Hepatocyte (in vitro differentiated cells): Measurements from ENCODE around the gene MKRN2. TPM values are rescaled to one million over a fixed set of nuclear protein-coding genes. Genes with fewer than 3 reads are reported as not detected.

Experiments
- DNase-seq: peaks from one replicate; pipeline ENCODE4 v3.0.0-alpha.2; 2016; ENCODE audit warnings: low spot score
- H2AFZ ChIP-seq: fragments of 200-600 bp; sonication (generic); 2 replicates; pipeline ENCODE4 v1.6.0; 2016; ENCODE audit warnings: antibody characterized with exemption, mild to moderate bottlenecking
- H3K27ac ChIP-seq: fragments of 200-600 bp; sonication (generic); 2 replicates; pipeline ENCODE4 v1.5.1; 2016; ENCODE audit warnings: mild to moderate bottlenecking
- H3K27me3 ChIP-seq: fragments of 200-600 bp; sonication (generic); 2 replicates; pipeline ENCODE4 v1.6.1; 2016
- H3K36me3 ChIP-seq: fragments of 200-600 bp; sonication (generic); replicated peaks from 2 replicates; pipeline ENCODE4 v1.5.1; 2016; ENCODE audit warnings: low read depth; ENCODE audit not compliant: insufficient read depth
- H3K4me1 ChIP-seq: fragments of 200-600 bp; sonication (generic); 2 replicates; pipeline ENCODE4 v1.5.1; 2016; ENCODE audit warnings: mild to moderate bottlenecking, moderate library complexity; ENCODE audit not compliant: insufficient read depth
- H3K4me2 ChIP-seq: fragments of 200-600 bp; sonication (generic); 2 replicates; pipeline ENCODE4 v1.6.0; 2016
- H3K4me3 ChIP-seq: fragments of 200-600 bp; sonication (generic); 2 replicates; pipeline ENCODE4 v1.5.1; 2016; ENCODE audit warnings: mild to moderate bottlenecking
- H3K79me2 ChIP-seq: fragments of 200-600 bp; sonication (generic); 2 replicates; pipeline ENCODE4 v1.6.0; 2017; ENCODE audit warnings: mild to moderate bottlenecking
- H3K9me2 ChIP-seq: fragments of 200-600 bp; sonication (generic); replicated peaks from 2 replicates; pipeline ENCODE4 v1.6.0; 2017; ENCODE audit warnings: mild to moderate bottlenecking; ENCODE audit not compliant: insufficient read depth
- H3K9me3 ChIP-seq: fragments of 200-600 bp; sonication (generic); 2 replicates; pipeline ENCODE4 v1.5.1; 2016; ENCODE audit warnings: low read depth, mild to moderate bottlenecking
- H4K20me1 ChIP-seq: fragments of 200-600 bp; sonication (generic); 2 replicates; pipeline ENCODE4 v1.6.0; 2016; ENCODE audit warnings: mild to moderate bottlenecking; ENCODE audit not compliant: insufficient read depth, poor library complexity, severe bottlenecking
- CTCF ChIP-seq: fragments of 200-600 bp; sonication (generic); IDR thresholded peaks from 2 replicates; pipeline ENCODE4 v1.5.1; 2016; ENCODE audit warnings: antibody characterized with exemption, mild to moderate bottlenecking; ENCODE audit not compliant: poor library complexity
- EZH2 ChIP-seq: fragments of 200-600 bp; sonication (generic); IDR thresholded peaks from 2 replicates; pipeline ENCODE4 v1.6.1; 2016; ENCODE audit warnings: antibody characterized with exemption, mild to moderate bottlenecking, borderline replicate concordance
- EZH2phosphoT487 ChIP-seq: fragments of 200-600 bp; sonication (generic); IDR thresholded peaks from one replicate; pipeline ENCODE4 v1.6.1; 2018; ENCODE audit warnings: antibody characterized with exemption, mild to moderate bottlenecking, low read depth, moderate library complexity; ENCODE audit not compliant: unreplicated experiment, severe bottlenecking
- WGBS: methylation state at CpG from one replicate; pipeline ENCODE4 v1.1.6; 2016; ENCODE audit warnings: low lambda C conversion rate; ENCODE audit errors: missing lambda C conversion rate; 5-methylcytosine and 5-hydroxymethylcytosine counted together
- polyA plus RNA-seq: library from polyadenylated mRNA; unstranded; fragments of >200 nt; fragmentation: Nextera tagmentation; extraction: Ambion mirVana; gene quantifications from 2 replicates; pipeline ENCODE4 v1.2.1, GENCODE V29; 2016
- total RNA-seq: library from RNA; depleted of rRNA; stranded (reverse); fragments of >200 nt; gene quantifications from 2 replicates; pipeline ENCODE4 v1.2.3, GENCODE V29; 2014

MKRN2 gene
- total RNA-seq (29.2 and 30.1 TPM in 2 replicates), polyA plus RNA-seq (22.6 and 24.6 TPM in 2 replicates)

DNA sequence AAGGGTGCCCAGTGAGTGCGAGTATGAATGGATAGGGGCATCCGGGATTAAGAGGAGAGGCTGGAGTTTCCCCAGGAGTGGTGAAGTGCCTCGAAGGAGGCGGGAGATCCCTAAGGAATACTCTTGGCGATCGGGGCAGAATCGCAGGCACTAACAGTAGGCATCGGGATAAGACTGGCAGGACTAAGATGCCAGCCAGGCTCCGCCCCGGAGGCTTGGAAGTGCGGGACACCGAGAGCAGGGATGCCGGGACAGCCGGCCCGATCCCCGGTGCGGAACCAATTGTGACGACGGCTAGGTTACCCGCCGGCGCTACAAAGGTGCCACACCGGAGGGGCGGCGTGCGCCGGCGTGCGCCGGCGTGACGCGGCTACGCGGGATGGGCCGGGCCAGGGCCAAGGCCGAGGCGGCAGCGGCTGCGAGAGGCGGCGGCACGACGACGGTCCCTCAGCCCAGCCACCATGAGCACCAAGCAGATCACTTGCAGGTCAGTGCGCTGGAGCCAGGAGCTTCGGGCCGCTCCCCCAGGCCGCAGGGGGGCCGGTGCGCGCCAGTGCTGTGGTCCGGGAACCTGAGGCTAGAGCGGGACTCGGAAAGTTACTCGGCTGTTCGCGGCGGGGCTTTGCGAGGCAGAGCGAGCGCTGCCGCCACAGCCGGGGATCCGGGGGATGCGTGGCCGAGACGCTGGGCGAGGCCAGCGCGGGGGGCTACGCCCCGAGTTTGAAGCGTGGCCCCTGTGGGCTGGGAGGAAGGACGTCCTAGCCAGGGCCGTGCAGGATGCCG lies at the start of gene MKRN2:
TSS of gene MKRN2 (plus strand) at position 398 of the 783 bp plus-strand sequence. CDS start at position 462, 64 bp downstream.
- peak; percentile 94 for DNase-seq
- WGBS = 2% methylated on average over 73 of the region's 77 CpGs

DNA sequence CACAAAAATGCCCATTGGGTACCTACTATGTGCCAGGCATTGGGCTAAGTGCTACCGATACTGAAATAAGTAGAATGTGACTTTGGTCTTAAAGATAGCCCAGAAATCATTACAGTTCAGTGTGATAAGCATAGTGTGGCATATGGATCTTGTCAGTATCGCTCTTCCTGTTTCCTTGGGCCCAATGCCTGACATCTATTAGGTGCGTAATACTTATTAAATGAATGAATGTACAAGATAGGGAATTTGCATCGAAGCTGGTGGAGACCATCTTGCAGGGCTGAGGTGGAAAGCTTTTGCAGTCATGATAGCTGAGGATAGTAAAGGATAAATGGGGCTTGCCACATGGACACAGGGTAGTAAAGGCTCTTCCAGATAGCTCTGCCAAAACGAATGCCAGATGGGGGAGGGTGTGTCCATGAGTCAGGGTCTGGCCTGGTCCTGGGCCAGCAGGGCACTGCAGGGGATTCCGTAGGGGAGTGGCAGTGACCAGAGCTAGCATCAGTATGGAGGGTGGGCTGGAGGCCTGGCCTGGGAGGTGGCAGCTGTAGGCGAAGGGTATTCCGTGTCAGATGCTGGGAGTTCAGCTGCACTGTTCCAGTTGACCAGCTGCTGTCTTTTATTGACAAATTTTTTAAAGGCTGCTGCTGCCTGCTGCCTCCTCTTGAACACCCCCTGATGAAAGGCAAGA lies 49.2 kb upstream of the MKRN2 start:
- H3K36me3 ChIP-seq = no peaks in the 10 kb centered on the region
- H3K9me3 ChIP-seq = no peaks in the 10 kb centered on the region
- peak overlapping the region; percentile 33 for H3K4me2 ChIP-seq
- H2AFZ ChIP-seq = no peak overlapping the region
- H3K27ac ChIP-seq = peak overlapping the region; percentile 65
- H3K9me2 ChIP-seq = no peaks in the 10 kb centered on the region
- no peak for TF ChIP-seq EZH2
- TF ChIP-seq CTCF = no peak
- TF ChIP-seq EZH2phosphoT487 = no peak
- no peaks in the 10 kb centered on the region for H3K79me2 ChIP-seq
- no peak overlapping the region for H3K4me3 ChIP-seq
- H4K20me1 ChIP-seq = no peaks in the 10 kb centered on the region
- no peaks in the 10 kb centered on the region for H3K27me3 ChIP-seq
- WGBS = 83% methylated on average over 8 of the region's 8 CpGs
- no peaks in the 10 kb centered on the region for H3K4me1 ChIP-seq
- DNase-seq = peak; percentile 13

More for the DNA sequence above, at the start of gene MKRN2:
- TF ChIP-seq EZH2 (no peak), CTCF (no peak), EZH2phosphoT487 (no peak)
- Histone ChIP-seq H3K9me2 (no peaks in the 10 kb centered on the region), H3K27ac (peak within 1 kb of the TSS; percentile 99), H3K4me3 (peak within 1 kb of the TSS; percentile 89), H3K79me2 (peaks cover 46% of the 10 kb centered on the region), H4K20me1 (peaks cover 39% of the 10 kb centered on the region), H3K4me1 (peaks cover 21% of the 10 kb centered on the region), H3K4me2 (peak within 1 kb of the TSS; percentile 86), H3K36me3 (no peaks in the 10 kb centered on the region), H3K9me3 (no peaks in the 10 kb centered on the region), H2AFZ (peak within 1 kb of the TSS; percentile 91), H3K27me3 (peaks cover 3% of the 10 kb centered on the region)

DNA sequence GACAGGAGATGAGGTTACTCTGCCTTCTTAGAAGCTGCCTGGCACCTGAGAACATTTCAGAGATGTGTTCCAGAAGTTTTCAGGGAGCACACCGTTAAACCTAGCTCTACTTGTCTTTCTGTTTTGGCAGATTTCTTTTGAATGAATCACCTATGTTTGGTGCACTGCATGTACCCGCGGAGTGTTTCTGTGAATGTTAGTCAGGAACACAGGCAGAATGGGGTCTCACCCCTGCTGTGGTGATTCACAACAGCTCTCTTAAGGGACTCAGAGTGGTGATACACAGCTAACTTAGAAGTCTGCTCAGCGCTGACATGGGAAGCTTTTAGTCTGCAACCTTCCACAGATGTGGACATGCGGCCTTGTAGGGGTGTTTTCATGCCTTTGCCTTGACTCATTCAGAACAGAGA lies 48.6 kb upstream of the MKRN2 start:
- no peaks in the 10 kb centered on the region for H3K36me3 ChIP-seq
- no peaks in the 10 kb centered on the region for H3K79me2 ChIP-seq
- H3K4me1 ChIP-seq = no peaks in the 10 kb centered on the region
- H4K20me1 ChIP-seq = no peaks in the 10 kb centered on the region
- no peak overlapping the region for H2AFZ ChIP-seq
- peak overlapping the region; percentile 33 for H3K4me2 ChIP-seq
- TF ChIP-seq CTCF (no peak), EZH2 (no peak), EZH2phosphoT487 (no peak)
- no peaks in the 10 kb centered on the region for H3K9me2 ChIP-seq
- H3K27ac ChIP-seq = peak overlapping the region; percentile 65
- no peaks in the 10 kb centered on the region for H3K27me3 ChIP-seq
- H3K9me3 ChIP-seq = no peaks in the 10 kb centered on the region
- peak; percentile 63 for DNase-seq
- H3K4me3 ChIP-seq = no peak overlapping the region
- 49% methylated on average over 5 of the region's 5 CpGs for WGBS
